ENCODE measurements around the gene LHPP. TPM values are rescaled to one million over a fixed set of nuclear protein-coding genes. Genes with fewer than 3 reads are reported as not detected.
A peak's percentile ranks its signal among the peaks of the same experiment; 100 is the strongest.

Gene LHPP
- total RNA-seq, 1 donor from 2014 or later: 4.2 TPM

GRCh38 chr10:124465003-124465776, 3.6 kb downstream of the LHPP start:
- H3K27me3 Mint-ChIP-seq (ENCODE audit: unreplicated experiment): peaks cover 4% of the 10 kb centered on the region
- H3K4me1 Mint-ChIP-seq (ENCODE audit: unreplicated experiment): peaks cover 11% of the 10 kb centered on the region
- no peak overlapping the region for H3K4me3 Mint-ChIP-seq (ENCODE audit: unreplicated experiment)
- no peaks in the 10 kb centered on the region for H3K36me3 Mint-ChIP-seq (ENCODE audit: low read depth, unreplicated experiment)
- H3K27ac Mint-ChIP-seq (ENCODE audit: unreplicated experiment): peak overlapping the region; percentile 37
- no peaks in the 10 kb centered on the region for H3K9me3 Mint-ChIP-seq (ENCODE audit: unreplicated experiment)
- no peak for TF ChIP-seq CTCF (IDR thresholded peaks at IDR 0.05; ENCODE audit: unreplicated experiment)
- no peak for DNase-seq (ENCODE audit: low spot score)

GRCh38 chr10:124465777-124466488, 4.3 kb downstream of the LHPP start:
- no peak for DNase-seq (ENCODE audit: low spot score)
- H3K4me1 Mint-ChIP-seq (ENCODE audit: unreplicated experiment): peaks cover 12% of the 10 kb centered on the region
- TF ChIP-seq CTCF (IDR thresholded peaks at IDR 0.05; ENCODE audit: unreplicated experiment): no peak
- no peak overlapping the region for H3K27ac Mint-ChIP-seq (ENCODE audit: unreplicated experiment)
- no peaks in the 10 kb centered on the region for H3K36me3 Mint-ChIP-seq (ENCODE audit: low read depth, unreplicated experiment)
- no peak overlapping the region for H3K4me3 Mint-ChIP-seq (ENCODE audit: unreplicated experiment)
- no peaks in the 10 kb centered on the region for H3K9me3 Mint-ChIP-seq (ENCODE audit: unreplicated experiment)
- peaks cover 4% of the 10 kb centered on the region for H3K27me3 Mint-ChIP-seq (ENCODE audit: unreplicated experiment)

- no peak overlapping the region for H3K4me3 Mint-ChIP-seq (ENCODE audit: unreplicated experiment)
- H3K4me1 Mint-ChIP-seq (ENCODE audit: unreplicated experiment): peaks cover 14% of the 10 kb centered on the region
- TF ChIP-seq CTCF (IDR thresholded peaks at IDR 0.05; ENCODE audit: unreplicated experiment): no peak
- no peaks in the 10 kb centered on the region for H3K36me3 Mint-ChIP-seq (ENCODE audit: low read depth, unreplicated experiment)
- no peak for DNase-seq (ENCODE audit: low spot score)
- peaks cover 4% of the 10 kb centered on the region for H3K27me3 Mint-ChIP-seq (ENCODE audit: unreplicated experiment)
- H3K27ac Mint-ChIP-seq (ENCODE audit: unreplicated experiment): no peak overlapping the region
- no peaks in the 10 kb centered on the region for H3K9me3 Mint-ChIP-seq (ENCODE audit: unreplicated experiment)
Observed at GRCh38 chr10:124467165-124467564, 5.5 kb downstream of the LHPP start.

- Mint-ChIP-seq H3K27me3 (ENCODE audit: unreplicated experiment) (peaks cover 4% of the 10 kb centered on the region), H3K4me1 (ENCODE audit: unreplicated experiment) (peaks cover 14% of the 10 kb centered on the region), H3K4me3 (ENCODE audit: unreplicated experiment) (no peak overlapping the region), H3K36me3 (ENCODE audit: low read depth, unreplicated experiment) (no peaks in the 10 kb centered on the region), H3K9me3 (ENCODE audit: unreplicated experiment) (no peaks in the 10 kb centered on the region), H3K27ac (ENCODE audit: unreplicated experiment) (no peak overlapping the region)
- DNase-seq (ENCODE audit: low spot score): no peak
- TF ChIP-seq CTCF (IDR thresholded peaks at IDR 0.05; ENCODE audit: unreplicated experiment): no peak
Observed at GRCh38 chr10:124468624-124469023, 7.0 kb downstream of the LHPP start.

- peaks cover 6% of the 10 kb centered on the region for H3K4me1 Mint-ChIP-seq (ENCODE audit: unreplicated experiment)
- no peak for DNase-seq (ENCODE audit: low spot score)
- no peak overlapping the region for H3K4me3 Mint-ChIP-seq (ENCODE audit: unreplicated experiment)
- H3K27me3 Mint-ChIP-seq (ENCODE audit: unreplicated experiment): no peaks in the 10 kb centered on the region
- no peak overlapping the region for H3K27ac Mint-ChIP-seq (ENCODE audit: unreplicated experiment)
- H3K9me3 Mint-ChIP-seq (ENCODE audit: unreplicated experiment): no peaks in the 10 kb centered on the region
- H3K36me3 Mint-ChIP-seq (ENCODE audit: low read depth, unreplicated experiment): peaks cover 3% of the 10 kb centered on the region
- TF ChIP-seq CTCF (IDR thresholded peaks at IDR 0.05; ENCODE audit: unreplicated experiment): no peak
Observed at GRCh38 chr10:124469956-124470484, 8.4 kb downstream of the LHPP start.

Measured in endothelial cell (in vitro differentiated cells).